ENCODE results near the gene IL36B. TPM values are rescaled to one million over a fixed set of nuclear protein-coding genes. Genes with fewer than 3 reads are reported as not detected.

The IL36B gene
- total RNA-seq, 6 experiments from 2014 or later = not detected

GRCh38 chr2:112989611-112990010 is 63.1 kb downstream of the IL36B start:
- H3K27ac ChIP-seq = no peak overlapping the region
- H3K27me3 ChIP-seq = no peaks in the 10 kb centered on the region
- TF ChIP-seq CTCF (IDR thresholded peaks at IDR 0.05) (no peak), POLR2A (IDR thresholded peaks at IDR 0.05) (no peak)
- DNase-seq = no peak
- no peak overlapping the region for H3K4me3 ChIP-seq
- no peak for ATAC-seq
- no peaks in the 10 kb centered on the region for H3K36me3 ChIP-seq
- intact Hi-C loops (cut with DNase I) = no loop called here
- H3K4me1 ChIP-seq = peaks cover 0 to 3% (median 0%) of the 10 kb centered on the region in 4 donors
- no peaks in the 10 kb centered on the region for H3K9me3 ChIP-seq
- 66% methylated on average over 3 of the region's 3 CpGs for WGBS (ENCODE audit: insufficient coverage, low coverage, low lambda C conversion rate, missing lambda C conversion rate)

GRCh38 chr2:112985090-112985489 is 67.6 kb downstream of the IL36B start:
- DNase-seq = no peak
- no peak overlapping the region for H3K4me3 ChIP-seq
- no peak overlapping the region for H3K27ac ChIP-seq
- H3K27me3 ChIP-seq = no peaks in the 10 kb centered on the region
- intact Hi-C loops (cut with DNase I) = no loop called here
- ATAC-seq = no peak
- 83% methylated on average over 5 of the region's 5 CpGs for WGBS (ENCODE audit: insufficient coverage, low coverage, low lambda C conversion rate, missing lambda C conversion rate)
- H3K9me3 ChIP-seq = no peaks in the 10 kb centered on the region
- H3K36me3 ChIP-seq = no peaks in the 10 kb centered on the region
- no peak for TF ChIP-seq POLR2A (IDR thresholded peaks at IDR 0.05)
- TF ChIP-seq CTCF (IDR thresholded peaks at IDR 0.05) = no peak
- H3K4me1 ChIP-seq = no peaks in the 10 kb centered on the region

- no peaks in the 10 kb centered on the region for H3K4me1 ChIP-seq
- intact Hi-C loops (cut with DNase I) = no loop called here
- WGBS (ENCODE audit: insufficient coverage, low coverage, low lambda C conversion rate, missing lambda C conversion rate) = 22% methylated on average over 1 of the region's 1 CpG
- H3K9me3 ChIP-seq = no peaks in the 10 kb centered on the region
- TF ChIP-seq POLR2A (IDR thresholded peaks at IDR 0.05) = no peak
- no peak for TF ChIP-seq CTCF (IDR thresholded peaks at IDR 0.05)
- H3K27ac ChIP-seq = no peak overlapping the region
- no peaks in the 10 kb centered on the region for H3K27me3 ChIP-seq
- no peaks in the 10 kb centered on the region for H3K36me3 ChIP-seq
- ATAC-seq = no peak
- H3K4me3 ChIP-seq = no peak overlapping the region
- no peak for DNase-seq
Observed at GRCh38 chr2:112980537-112980936, 72.1 kb downstream of the IL36B start.

GRCh38 chr2:112979731-112980130 is 72.9 kb downstream of the IL36B start:
- no CpG with 5 or more reads among the region's 1 CpG for WGBS (ENCODE audit: insufficient coverage, low coverage, low lambda C conversion rate, missing lambda C conversion rate)
- ATAC-seq (no peak), DNase-seq (no peak)
- Histone ChIP-seq H3K4me1 (no peaks in the 10 kb centered on the region), H3K4me3 (no peak overlapping the region), H3K27ac (no peak overlapping the region), H3K36me3 (no peaks in the 10 kb centered on the region), H3K9me3 (no peaks in the 10 kb centered on the region), H3K27me3 (no peaks in the 10 kb centered on the region)
- TF ChIP-seq POLR2A (IDR thresholded peaks at IDR 0.05) (no peak), CTCF (IDR thresholded peaks at IDR 0.05) (no peak)
- intact Hi-C loops (cut with DNase I) = no loop called here

GRCh38 chr2:112977559-112978056 is 75.1 kb downstream of the IL36B start, which contains the start of gene IL36G:
Gene IL36G (plus strand): TSS chr2:112978006. CDS start chr2:112978639, 633 bp downstream.
- H3K27ac ChIP-seq = no peak within 1 kb of the TSS
- 20% methylated on average over 2 of the region's 7 CpGs for WGBS (ENCODE audit: insufficient coverage, low coverage, low lambda C conversion rate, missing lambda C conversion rate)
- no peaks in the 10 kb centered on the region for H3K4me1 ChIP-seq
- intact Hi-C loops (cut with DNase I) = no loop called here
- DNase-seq (no peak), ATAC-seq (no peak)
- TF ChIP-seq CTCF (IDR thresholded peaks at IDR 0.05) = no peak
- no peak for TF ChIP-seq POLR2A (IDR thresholded peaks at IDR 0.05)
- H3K27me3 ChIP-seq = no peaks in the 10 kb centered on the region
- no peak within 1 kb of the TSS for H3K4me3 ChIP-seq
- H3K9me3 ChIP-seq = no peaks in the 10 kb centered on the region
- no peaks in the 10 kb centered on the region for H3K36me3 ChIP-seq
